Stimulated activated naive CD8-positive, alpha-beta T cell treated with anti-CD3 and anti-CD28 coated beads, Interleukin-15, Interleukin-2, amounts not matched to agents 100 ng/mL and 50 ng/mL, for 24 hours (primary cell): ENCODE measurements around the gene ARL15.

Experiments
- H3K27ac Mint-ChIP-seq: one replicate; pipeline ENCODE4 v1.8.0; 2021; ENCODE audit warnings: mild to moderate bottlenecking, mixed read lengths
- H3K27me3 Mint-ChIP-seq: one replicate; pipeline ENCODE4 v1.8.0; 2021; ENCODE audit warnings: mixed read lengths
- H3K36me3 Mint-ChIP-seq: one replicate; pipeline ENCODE4 v1.8.0; 2021; ENCODE audit warnings: low read depth, mixed read lengths
- H3K4me1 Mint-ChIP-seq: one replicate; pipeline ENCODE4 v1.8.0; 2021; ENCODE audit warnings: low read depth, mixed read lengths
- H3K4me3 Mint-ChIP-seq: one replicate; pipeline ENCODE4 v1.8.0; 2021; ENCODE audit warnings: mild to moderate bottlenecking, mixed read lengths
- H3K9me3 Mint-ChIP-seq: one replicate; pipeline ENCODE4 v1.8.0; 2021; ENCODE audit warnings: mixed read lengths

ARL15 gene

GRCh38 chr5:53937467-53937866 lies 372.9 kb downstream of the ARL15 start:
- H3K9me3 Mint-ChIP-seq = no peaks in the 10 kb centered on the region
- H3K4me1 Mint-ChIP-seq = no peaks in the 10 kb centered on the region
- H3K36me3 Mint-ChIP-seq = peaks cover 13% of the 10 kb centered on the region
- H3K4me3 Mint-ChIP-seq = no peak overlapping the region
- no peak overlapping the region for H3K27ac Mint-ChIP-seq
- H3K27me3 Mint-ChIP-seq = no peaks in the 10 kb centered on the region

GRCh38 chr5:53936481-53937352 lies 373.7 kb downstream of the ARL15 start:
- Mint-ChIP-seq H3K9me3 (no peaks in the 10 kb centered on the region), H3K36me3 (peaks cover 11% of the 10 kb centered on the region), H3K4me3 (no peak overlapping the region), H3K27ac (no peak overlapping the region), H3K4me1 (no peaks in the 10 kb centered on the region), H3K27me3 (no peaks in the 10 kb centered on the region)

- H3K4me3 Mint-ChIP-seq = no peak overlapping the region
- no peaks in the 10 kb centered on the region for H3K4me1 Mint-ChIP-seq
- H3K9me3 Mint-ChIP-seq = no peaks in the 10 kb centered on the region
- no peak overlapping the region for H3K27ac Mint-ChIP-seq
- H3K27me3 Mint-ChIP-seq = no peaks in the 10 kb centered on the region
- peaks cover 5% of the 10 kb centered on the region for H3K36me3 Mint-ChIP-seq
Observed at GRCh38 chr5:53934151-53934820, 376.1 kb downstream of the ARL15 start.

GRCh38 chr5:53932351-53932750 lies 378.0 kb downstream of the ARL15 start:
- Mint-ChIP-seq H3K27me3 (no peaks in the 10 kb centered on the region), H3K4me3 (no peak overlapping the region)

GRCh38 chr5:53930457-53930856 lies 379.9 kb downstream of the ARL15 start:
- Mint-ChIP-seq H3K27me3 (no peaks in the 10 kb centered on the region), H3K27ac (no peak overlapping the region)

More at GRCh38 chr5:53932351-53932750, 378.0 kb downstream of the ARL15 start:
- H3K36me3 Mint-ChIP-seq = no peaks in the 10 kb centered on the region
- no peaks in the 10 kb centered on the region for H3K4me1 Mint-ChIP-seq
- H3K9me3 Mint-ChIP-seq = no peaks in the 10 kb centered on the region
- no peak overlapping the region for H3K27ac Mint-ChIP-seq

GRCh38 chr5:53929570-53929969 lies 380.8 kb downstream of the ARL15 start:
- no peak overlapping the region for H3K27ac Mint-ChIP-seq
- H3K9me3 Mint-ChIP-seq = no peaks in the 10 kb centered on the region
- no peak overlapping the region for H3K4me3 Mint-ChIP-seq

More at GRCh38 chr5:53930457-53930856, 379.9 kb downstream of the ARL15 start:
- Mint-ChIP-seq H3K4me1 (no peaks in the 10 kb centered on the region), H3K36me3 (no peaks in the 10 kb centered on the region), H3K9me3 (no peaks in the 10 kb centered on the region), H3K4me3 (no peak overlapping the region)

GRCh38 chr5:53929152-53929551 lies 381.2 kb downstream of the ARL15 start:
- Mint-ChIP-seq H3K27ac (no peak overlapping the region), H3K4me1 (no peaks in the 10 kb centered on the region), H3K36me3 (no peaks in the 10 kb centered on the region), H3K27me3 (no peaks in the 10 kb centered on the region), H3K4me3 (no peak overlapping the region), H3K9me3 (no peaks in the 10 kb centered on the region)

More at GRCh38 chr5:53929570-53929969, 380.8 kb downstream of the ARL15 start:
- Mint-ChIP-seq H3K4me1 (no peaks in the 10 kb centered on the region), H3K27me3 (no peaks in the 10 kb centered on the region), H3K36me3 (no peaks in the 10 kb centered on the region)

- Mint-ChIP-seq H3K36me3 (no peaks in the 10 kb centered on the region), H3K27me3 (no peaks in the 10 kb centered on the region), H3K27ac (no peak overlapping the region), H3K9me3 (no peaks in the 10 kb centered on the region), H3K4me3 (no peak overlapping the region), H3K4me1 (no peaks in the 10 kb centered on the region)
Observed at GRCh38 chr5:53928641-53929040, 381.7 kb downstream of the ARL15 start.

- H3K4me1 Mint-ChIP-seq = no peaks in the 10 kb centered on the region
- no peak overlapping the region for H3K4me3 Mint-ChIP-seq
- no peaks in the 10 kb centered on the region for H3K27me3 Mint-ChIP-seq
- H3K9me3 Mint-ChIP-seq = no peaks in the 10 kb centered on the region
- no peak overlapping the region for H3K27ac Mint-ChIP-seq
- no peaks in the 10 kb centered on the region for H3K36me3 Mint-ChIP-seq
Observed at GRCh38 chr5:53927668-53928247, 382.6 kb downstream of the ARL15 start.

- Mint-ChIP-seq H3K4me1 (no peaks in the 10 kb centered on the region), H3K4me3 (no peak overlapping the region), H3K9me3 (no peaks in the 10 kb centered on the region), H3K27ac (no peak overlapping the region), H3K36me3 (no peaks in the 10 kb centered on the region), H3K27me3 (no peaks in the 10 kb centered on the region)
Observed at GRCh38 chr5:53926026-53926425, 384.3 kb downstream of the ARL15 start.

- Mint-ChIP-seq H3K27ac (no peak overlapping the region), H3K9me3 (no peaks in the 10 kb centered on the region), H3K36me3 (no peaks in the 10 kb centered on the region), H3K4me1 (no peaks in the 10 kb centered on the region), H3K4me3 (no peak overlapping the region), H3K27me3 (no peaks in the 10 kb centered on the region)
Observed at GRCh38 chr5:53924392-53924791, 386.0 kb downstream of the ARL15 start.

GRCh38 chr5:53923961-53924360 lies 386.4 kb downstream of the ARL15 start:
- Mint-ChIP-seq H3K27ac (no peak overlapping the region), H3K4me3 (no peak overlapping the region), H3K4me1 (no peaks in the 10 kb centered on the region), H3K36me3 (no peaks in the 10 kb centered on the region), H3K27me3 (no peaks in the 10 kb centered on the region), H3K9me3 (no peaks in the 10 kb centered on the region)

- no peak overlapping the region for H3K4me3 Mint-ChIP-seq
- no peaks in the 10 kb centered on the region for H3K4me1 Mint-ChIP-seq
- no peaks in the 10 kb centered on the region for H3K36me3 Mint-ChIP-seq
- H3K27ac Mint-ChIP-seq = no peak overlapping the region
- no peaks in the 10 kb centered on the region for H3K9me3 Mint-ChIP-seq
- H3K27me3 Mint-ChIP-seq = no peaks in the 10 kb centered on the region
Observed at GRCh38 chr5:53922508-53923498, 387.6 kb downstream of the ARL15 start.

- Mint-ChIP-seq H3K27ac (no peak overlapping the region), H3K9me3 (no peaks in the 10 kb centered on the region), H3K36me3 (no peaks in the 10 kb centered on the region), H3K4me1 (no peaks in the 10 kb centered on the region), H3K4me3 (no peak overlapping the region), H3K27me3 (no peaks in the 10 kb centered on the region)
Observed at GRCh38 chr5:53917826-53918225, 392.5 kb downstream of the ARL15 start.
